GM12878 (cell line): ENCODE results near the gene SEPHS1. TPM values are rescaled to one million over a fixed set of nuclear protein-coding genes. Genes with fewer than 3 reads are reported as not detected.
A peak's percentile ranks its signal among the peaks of the same experiment; 100 is the strongest.

Experiments
- DPF2 ChIP-seq: fragments of 450-650 bp; IDR thresholded peaks from 2 replicates; pipeline ENCODE4 v1.6.1; 2017; ENCODE audit warnings: mild to moderate bottlenecking
- EZH2 ChIP-seq: IDR thresholded peaks from 2 replicates; pipeline ENCODE4 v1.6.1; 2012; ENCODE audit warnings: low read depth, mild to moderate bottlenecking, control low read depth, inconsistent platforms, low read length, borderline replicate concordance; ENCODE audit not compliant: control insufficient read depth
- FOS ChIP-seq: IDR thresholded peaks from 3 replicates; pipeline ENCODE4 v1.6.1; 2011; ENCODE audit warnings: borderline replicate concordance; ENCODE audit not compliant: insufficient read length; ENCODE audit errors: extremely low read depth
- GABPA ChIP-seq: IDR thresholded peaks from 2 replicates; pipeline ENCODE4 v1.6.1; 2014; ENCODE audit warnings: antibody characterized with exemption, low read depth, mild to moderate bottlenecking, inconsistent platforms
- MEF2A ChIP-seq: IDR thresholded peaks from 2 replicates; pipeline ENCODE4 v1.6.1; 2011; ENCODE audit warnings: low read depth, mild to moderate bottlenecking, low read length, moderate library complexity; ENCODE audit not compliant: insufficient read depth
- MTA3 ChIP-seq: IDR thresholded peaks from 2 replicates; pipeline ENCODE4 v1.6.1; 2012; ENCODE audit warnings: low read length, inconsistent platforms, borderline replicate concordance
- NBN ChIP-seq: fragments of 450-650 bp; IDR thresholded peaks from 2 replicates; pipeline ENCODE4 v1.6.1; 2016
- NFYB ChIP-seq: IDR thresholded peaks from 2 replicates; pipeline ENCODE4 v1.6.1; 2011; ENCODE audit warnings: low read depth, mild to moderate bottlenecking, low read length, improper control_type of control experiment, moderate library complexity; ENCODE audit not compliant: insufficient read depth
- RAD21 ChIP-seq: IDR thresholded peaks from 2 replicates; pipeline ENCODE4 v1.6.1; 2011; ENCODE audit warnings: mild to moderate bottlenecking, low read depth, low read length, moderate library complexity; ENCODE audit not compliant: insufficient read depth
- RELA ChIP-seq: fragments of 450-650 bp; IDR thresholded peaks from 2 replicates; pipeline ENCODE4 v1.8.0; 2014; ENCODE audit warnings: borderline replicate concordance; ENCODE audit not compliant: partially characterized antibody
- SUZ12 ChIP-seq: fragments of 200-600 bp; sonication (generic); IDR thresholded peaks from one replicate; pipeline ENCODE4 v1.6.1; 2018; ENCODE audit warnings: antibody characterized with exemption, mild to moderate bottlenecking; ENCODE audit not compliant: unreplicated experiment
- TARDBP ChIP-seq: IDR thresholded peaks from 2 replicates; pipeline ENCODE4 v1.6.1; 2016; ENCODE audit warnings: borderline replicate concordance
- ZNF274 ChIP-seq: IDR thresholded peaks from one replicate; pipeline ENCODE4 v1.8.0; 2011; ENCODE audit not compliant: insufficient read length, insufficient read depth
- polyA plus RNA-seq, 11 experiments: library from polyadenylated mRNA; depleted of rRNA in 4 of 11; unstranded in 6 of 11; stranded (reverse) in 5 of 11; fragments of >200 nt; fragmentation: Nextera tagmentation in 4 of 11; fragmentation: Illumina TruSeq in 1 of 11; extraction: Ambion mirVana in 4 of 11; extraction: Trizol in 1 of 11; gene quantifications; 1 replicate in 1 of 11; 2 replicates in 10 of 11; pipeline versions ENCODE4 v1.2.1 to v1.2.3, GENCODE V29; 2011 to 2016; ENCODE audit warnings: inconsistent platforms in 2 of 11, missing spikeins in 2 of 11, low read depth in 1 of 11
- total RNA-seq, 4 experiments: library from RNA; depleted of rRNA in 3 of 4; stranded (reverse); fragments of >200 nt in 3 of 4; fragmentation: Illumina TruSeq in 1 of 4; extraction: Trizol in 1 of 4; gene quantifications; 2 replicates each; pipeline versions ENCODE4 v1.2.1 to v1.2.3, GENCODE V29; 2013 to 2021
- TF ChIP-seq, protein P1 (sequence below): fragments of 450-650 bp; IDR thresholded peaks from 2 replicates; pipeline ENCODE4 v1.6.1; 2017; ENCODE audit warnings: mild to moderate bottlenecking, moderate library complexity
- TF ChIP-seq, protein P2 (sequence below): IDR thresholded peaks from 2 replicates; pipeline ENCODE4 v1.6.1; 2012; ENCODE audit warnings: low read length, inconsistent platforms
- TF ChIP-seq, protein P3 (sequence below): fragments of 450-650 bp; conservative IDR thresholded peaks from 2 replicates; pipeline ENCODE4 v1.6.1; 2017; ENCODE audit warnings: mild to moderate bottlenecking, moderate library complexity
- TF ChIP-seq, protein P4 (sequence below): IDR thresholded peaks from 2 replicates; pipeline ENCODE4 v1.6.1; 2012; ENCODE audit warnings: low read depth, low read length, improper control_type of control experiment
- TF ChIP-seq, protein P5 (sequence below): fragments of 450-650 bp; IDR thresholded peaks from 2 replicates; pipeline ENCODE4 v1.6.1; 2017; ENCODE audit warnings: mild to moderate bottlenecking, low read depth, inconsistent platforms; ENCODE audit not compliant: poor library complexity, severe bottlenecking

Gene SEPHS1
- total and polyA plus RNA-seq, 10 of the 15 experiments (the other 5 are each of a cell fraction or from before 2014, with no cell fraction given): 14.7 to 85.4 (median 48.5) TPM

DNA sequence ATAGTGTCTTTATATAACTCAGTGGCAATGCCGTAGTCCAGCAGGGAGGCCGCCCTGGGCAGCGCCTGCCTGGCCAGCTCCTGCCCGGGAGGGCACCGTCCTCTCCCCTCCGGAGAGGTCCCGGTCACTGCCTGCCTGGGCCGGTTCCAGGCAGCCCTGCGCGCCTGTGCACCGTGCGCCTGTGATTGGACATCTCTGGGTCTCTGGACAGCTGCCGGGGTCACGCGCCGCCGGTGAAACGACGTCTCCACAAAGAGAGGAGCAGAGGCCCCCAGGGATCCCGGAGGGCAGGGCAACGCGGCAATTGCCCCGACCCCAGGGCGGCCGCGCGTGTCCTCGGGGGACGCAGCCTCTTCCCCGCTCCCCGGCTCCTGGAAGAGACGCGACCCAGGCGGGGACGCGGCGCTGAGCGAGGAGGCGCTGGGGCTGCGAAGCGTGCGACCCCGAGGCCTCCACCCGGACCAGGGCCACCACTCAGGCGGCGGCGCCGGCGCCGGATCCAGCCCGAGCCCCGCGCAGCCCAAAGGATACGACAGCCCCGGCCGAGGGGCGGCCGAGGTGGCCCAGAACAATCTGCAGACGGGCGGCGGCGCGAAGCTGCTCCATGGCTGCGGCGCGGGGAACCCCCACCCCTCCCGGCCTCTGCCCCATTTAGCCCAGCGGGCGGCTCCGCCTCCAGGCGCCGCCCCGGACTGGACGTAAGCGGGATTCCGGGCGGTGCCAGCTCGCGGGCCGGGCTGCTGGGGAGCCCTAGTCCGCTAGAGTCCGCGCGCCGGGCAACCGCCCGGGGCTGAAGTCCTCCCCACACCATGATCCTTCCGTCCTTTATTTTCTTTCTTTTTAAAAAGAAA, 48.4 kb downstream of the SEPHS1 start, which contains the start of gene PHYH (continued):
- TF ChIP-seq, protein P1, sequence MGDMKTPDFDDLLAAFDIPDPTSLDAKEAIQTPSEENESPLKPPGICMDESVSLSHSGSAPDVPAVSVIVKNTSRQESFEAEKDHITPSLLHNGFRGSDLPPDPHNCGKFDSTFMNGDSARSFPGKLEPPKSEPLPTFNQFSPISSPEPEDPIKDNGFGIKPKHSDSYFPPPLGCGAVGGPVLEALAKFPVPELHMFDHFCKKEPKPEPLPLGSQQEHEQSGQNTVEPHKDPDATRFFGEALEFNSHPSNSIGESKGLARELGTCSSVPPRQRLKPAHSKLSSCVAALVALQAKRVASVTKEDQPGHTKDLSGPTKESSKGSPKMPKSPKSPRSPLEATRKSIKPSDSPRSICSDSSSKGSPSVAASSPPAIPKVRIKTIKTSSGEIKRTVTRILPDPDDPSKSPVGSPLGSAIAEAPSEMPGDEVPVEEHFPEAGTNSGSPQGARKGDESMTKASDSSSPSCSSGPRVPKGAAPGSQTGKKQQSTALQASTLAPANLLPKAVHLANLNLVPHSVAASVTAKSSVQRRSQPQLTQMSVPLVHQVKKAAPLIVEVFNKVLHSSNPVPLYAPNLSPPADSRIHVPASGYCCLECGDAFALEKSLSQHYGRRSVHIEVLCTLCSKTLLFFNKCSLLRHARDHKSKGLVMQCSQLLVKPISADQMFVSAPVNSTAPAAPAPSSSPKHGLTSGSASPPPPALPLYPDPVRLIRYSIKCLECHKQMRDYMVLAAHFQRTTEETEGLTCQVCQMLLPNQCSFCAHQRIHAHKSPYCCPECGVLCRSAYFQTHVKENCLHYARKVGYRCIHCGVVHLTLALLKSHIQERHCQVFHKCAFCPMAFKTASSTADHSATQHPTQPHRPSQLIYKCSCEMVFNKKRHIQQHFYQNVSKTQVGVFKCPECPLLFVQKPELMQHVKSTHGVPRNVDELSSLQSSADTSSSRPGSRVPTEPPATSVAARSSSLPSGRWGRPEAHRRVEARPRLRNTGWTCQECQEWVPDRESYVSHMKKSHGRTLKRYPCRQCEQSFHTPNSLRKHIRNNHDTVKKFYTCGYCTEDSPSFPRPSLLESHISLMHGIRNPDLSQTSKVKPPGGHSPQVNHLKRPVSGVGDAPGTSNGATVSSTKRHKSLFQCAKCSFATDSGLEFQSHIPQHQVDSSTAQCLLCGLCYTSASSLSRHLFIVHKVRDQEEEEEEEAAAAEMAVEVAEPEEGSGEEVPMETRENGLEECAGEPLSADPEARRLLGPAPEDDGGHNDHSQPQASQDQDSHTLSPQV: no peak
- no peak for TF ChIP-seq TARDBP
- no peak for TF ChIP-seq RAD21
- no peak for TF ChIP-seq MEF2A
- no peak for TF ChIP-seq FOS
- TF ChIP-seq, protein P2, sequence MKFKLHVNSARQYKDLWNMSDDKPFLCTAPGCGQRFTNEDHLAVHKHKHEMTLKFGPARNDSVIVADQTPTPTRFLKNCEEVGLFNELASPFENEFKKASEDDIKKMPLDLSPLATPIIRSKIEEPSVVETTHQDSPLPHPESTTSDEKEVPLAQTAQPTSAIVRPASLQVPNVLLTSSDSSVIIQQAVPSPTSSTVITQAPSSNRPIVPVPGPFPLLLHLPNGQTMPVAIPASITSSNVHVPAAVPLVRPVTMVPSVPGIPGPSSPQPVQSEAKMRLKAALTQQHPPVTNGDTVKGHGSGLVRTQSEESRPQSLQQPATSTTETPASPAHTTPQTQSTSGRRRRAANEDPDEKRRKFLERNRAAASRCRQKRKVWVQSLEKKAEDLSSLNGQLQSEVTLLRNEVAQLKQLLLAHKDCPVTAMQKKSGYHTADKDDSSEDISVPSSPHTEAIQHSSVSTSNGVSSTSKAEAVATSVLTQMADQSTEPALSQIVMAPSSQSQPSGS: no peak
- TF ChIP-seq GABPA: no peak
- TF ChIP-seq EZH2: no peak
- peak; percentile 85 for TF ChIP-seq DPF2
- no peak for TF ChIP-seq SUZ12
- TF ChIP-seq NFYB: peak; percentile 20; the same call in 1 of the 2 replicates
- TF ChIP-seq, protein P3, sequence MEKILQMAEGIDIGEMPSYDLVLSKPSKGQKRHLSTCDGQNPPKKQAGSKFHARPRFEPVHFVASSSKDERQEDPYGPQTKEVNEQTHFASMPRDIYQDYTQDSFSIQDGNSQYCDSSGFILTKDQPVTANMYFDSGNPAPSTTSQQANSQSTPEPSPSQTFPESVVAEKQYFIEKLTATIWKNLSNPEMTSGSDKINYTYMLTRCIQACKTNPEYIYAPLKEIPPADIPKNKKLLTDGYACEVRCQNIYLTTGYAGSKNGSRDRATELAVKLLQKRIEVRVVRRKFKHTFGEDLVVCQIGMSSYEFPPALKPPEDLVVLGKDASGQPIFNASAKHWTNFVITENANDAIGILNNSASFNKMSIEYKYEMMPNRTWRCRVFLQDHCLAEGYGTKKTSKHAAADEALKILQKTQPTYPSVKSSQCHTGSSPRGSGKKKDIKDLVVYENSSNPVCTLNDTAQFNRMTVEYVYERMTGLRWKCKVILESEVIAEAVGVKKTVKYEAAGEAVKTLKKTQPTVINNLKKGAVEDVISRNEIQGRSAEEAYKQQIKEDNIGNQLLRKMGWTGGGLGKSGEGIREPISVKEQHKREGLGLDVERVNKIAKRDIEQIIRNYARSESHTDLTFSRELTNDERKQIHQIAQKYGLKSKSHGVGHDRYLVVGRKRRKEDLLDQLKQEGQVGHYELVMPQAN: no peak; the same call in 1 of the 2 replicates
- TF ChIP-seq ZNF274: no peak
- TF ChIP-seq NBN: no peak; the same call in 1 of the 2 replicates
- TF ChIP-seq, protein P4, sequence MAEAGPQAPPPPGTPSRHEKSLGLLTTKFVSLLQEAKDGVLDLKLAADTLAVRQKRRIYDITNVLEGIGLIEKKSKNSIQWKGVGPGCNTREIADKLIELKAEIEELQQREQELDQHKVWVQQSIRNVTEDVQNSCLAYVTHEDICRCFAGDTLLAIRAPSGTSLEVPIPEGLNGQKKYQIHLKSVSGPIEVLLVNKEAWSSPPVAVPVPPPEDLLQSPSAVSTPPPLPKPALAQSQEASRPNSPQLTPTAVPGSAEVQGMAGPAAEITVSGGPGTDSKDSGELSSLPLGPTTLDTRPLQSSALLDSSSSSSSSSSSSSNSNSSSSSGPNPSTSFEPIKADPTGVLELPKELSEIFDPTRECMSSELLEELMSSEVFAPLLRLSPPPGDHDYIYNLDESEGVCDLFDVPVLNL: no peak
- TF ChIP-seq RELA: no peak
- TF ChIP-seq MTA3: no peak
- TF ChIP-seq, protein P5, sequence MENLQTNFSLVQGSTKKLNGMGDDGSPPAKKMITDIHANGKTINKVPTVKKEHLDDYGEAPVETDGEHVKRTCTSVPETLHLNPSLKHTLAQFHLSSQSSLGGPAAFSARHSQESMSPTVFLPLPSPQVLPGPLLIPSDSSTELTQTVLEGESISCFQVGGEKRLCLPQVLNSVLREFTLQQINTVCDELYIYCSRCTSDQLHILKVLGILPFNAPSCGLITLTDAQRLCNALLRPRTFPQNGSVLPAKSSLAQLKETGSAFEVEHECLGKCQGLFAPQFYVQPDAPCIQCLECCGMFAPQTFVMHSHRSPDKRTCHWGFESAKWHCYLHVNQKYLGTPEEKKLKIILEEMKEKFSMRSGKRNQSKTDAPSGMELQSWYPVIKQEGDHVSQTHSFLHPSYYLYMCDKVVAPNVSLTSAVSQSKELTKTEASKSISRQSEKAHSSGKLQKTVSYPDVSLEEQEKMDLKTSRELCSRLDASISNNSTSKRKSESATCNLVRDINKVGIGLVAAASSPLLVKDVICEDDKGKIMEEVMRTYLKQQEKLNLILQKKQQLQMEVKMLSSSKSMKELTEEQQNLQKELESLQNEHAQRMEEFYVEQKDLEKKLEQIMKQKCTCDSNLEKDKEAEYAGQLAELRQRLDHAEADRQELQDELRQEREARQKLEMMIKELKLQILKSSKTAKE: no peak
